GM12878 (cell line): ENCODE results near the gene SH3BGRL3. TPM values are rescaled to one million over a fixed set of nuclear protein-coding genes. Genes with fewer than 3 reads are reported as not detected.

Source experiments
- ATAC-seq: fragments of 200-7000 bp; cut with Tn5 transposase; 3 replicates; pipeline ENCODE4 v1.9.1; 2020; ENCODE audit warnings: mild to moderate bottlenecking, moderate library complexity
- BruUV-seq: library from RNA; stranded (reverse); fragments of 400-500 nt; replicated peaks from 2 replicates; lab custom pipeline; 2021; lab: Mats Ljungman, UMichigan
- CTCF ChIA-PET: fragments of 300-600 bp; sonication (Branson Sonifier 250); formaldehyde crosslinking; extraction: SDS; loops from one replicate; lab custom pipeline; 2021; ENCODE audit warnings: inconsistent platforms; lab: Yijun Ruan, JAX
- POLR2A ChIA-PET: fragments of 350-600 bp; formaldehyde crosslinking; extraction: SDS; loops from one replicate; lab custom pipeline; 2021; ENCODE audit warnings: inconsistent platforms; lab: Charles Lee
- RAD21 ChIA-PET: fragments of 300-600 bp; sonication (Branson Sonifier 250); formaldehyde crosslinking; loops from one replicate; lab custom pipeline; 2023; ENCODE audit warnings: antibody characterized with exemption; ENCODE audit not compliant: unreplicated experiment; lab: Charles Lee
- SMC1A ChIA-PET: fragments of 300-600 bp; sonication (Branson Sonifier 250); formaldehyde crosslinking; loops from one replicate; lab custom pipeline; 2023; ENCODE audit not compliant: unreplicated experiment, uncharacterized antibody; lab: Charles Lee
- DNase-seq: peaks from one replicate; pipeline ENCODE4 v3.0.0-alpha.2; 2011; ENCODE audit warnings: low read depth, low spot score
- FAIRE-seq: peaks from 3 replicates; lab custom pipeline; 2011; peaks lifted over from hg19 to GRCh38; lab: Jason Lieb, UNC
- H2AFZ ChIP-seq: 2 replicates; pipeline ENCODE4 v1.6.0; 2011; ENCODE audit warnings: low read depth, low read length, control low read depth; ENCODE audit not compliant: control insufficient read depth
- H3K27ac ChIP-seq: 2 replicates; pipeline ENCODE4 v1.5.1; 2011; ENCODE audit warnings: control low read depth; ENCODE audit not compliant: control insufficient read depth, insufficient read depth
- H3K27me3 ChIP-seq, 2 experiments: replicated peaks in 1 of 2; 2 replicates each; pipeline versions ENCODE4 v1.6.0 to v1.6.1; 2011; ENCODE audit warnings: low read length in 1 of 2; ENCODE audit not compliant: control insufficient read depth in 2 of 2, insufficient read depth in 2 of 2
- H3K36me3 ChIP-seq, 2 experiments: 2 replicates each; pipeline ENCODE4 v1.5.1; 2011; ENCODE audit warnings: low read length in 1 of 2; ENCODE audit not compliant: control insufficient read depth in 2 of 2, insufficient read depth in 2 of 2
- H3K4me1 ChIP-seq: 2 replicates; pipeline ENCODE4 v1.6.1; 2011; ENCODE audit warnings: mild to moderate bottlenecking, low read length, moderate library complexity, mixed read lengths; ENCODE audit not compliant: control insufficient read depth, insufficient read depth
- H3K4me2 ChIP-seq: 2 replicates; pipeline ENCODE4 v1.6.0; 2011; ENCODE audit warnings: control low read depth; ENCODE audit not compliant: control insufficient read depth, insufficient read depth
- H3K4me3 ChIP-seq: fragments of 200-600 bp; sonication (generic); 2 replicates; pipeline ENCODE4 v1.5.1; 2016
- H3K79me2 ChIP-seq: 2 replicates; pipeline ENCODE4 v1.6.0; 2011; ENCODE audit warnings: low read length; ENCODE audit not compliant: control insufficient read depth, insufficient read depth
- H3K9ac ChIP-seq: 2 replicates; pipeline ENCODE4 v1.8.0; 2011; ENCODE audit warnings: low read length, control low read depth, mixed read lengths; ENCODE audit not compliant: control insufficient read depth, insufficient read depth
- H3K9me3 ChIP-seq: replicated peaks from 3 replicates; pipeline ENCODE4 v1.5.1; 2011; ENCODE audit warnings: mild to moderate bottlenecking, low read length; ENCODE audit not compliant: control insufficient read depth, insufficient read depth
- H4K20me1 ChIP-seq: 2 replicates; pipeline ENCODE4 v1.6.0; 2011; ENCODE audit not compliant: control insufficient read depth, insufficient read depth
- POU2F2 ChIP-seq: IDR thresholded peaks from 3 replicates; pipeline ENCODE4 v1.6.1; 2011; ENCODE audit warnings: low read depth, mild to moderate bottlenecking, low read length, borderline replicate concordance
- YY1 ChIP-seq: IDR thresholded peaks from 2 replicates; pipeline ENCODE4 v1.6.1; 2011; ENCODE audit warnings: low read depth, mild to moderate bottlenecking, low read length
- WGBS: methylation state at CpG from one replicate; pipeline ENCODE4 v1.1.6; 2016; ENCODE audit warnings: low lambda C conversion rate; ENCODE audit not compliant: insufficient replicate concordance, insufficient coverage; ENCODE audit errors: missing lambda C conversion rate; 5-methylcytosine and 5-hydroxymethylcytosine counted together
- in situ Hi-C: fragments of 300-500 bp; cut with MboI; formaldehyde crosslinking; loops from 9 replicates; pipeline ENCODE4 v1.14.3; 2018; ENCODE audit warnings: mixed read lengths
- intact Hi-C: fragments of 100-400 bp; cut with micrococcal nuclease; formaldehyde crosslinking; loops from one replicate; pipeline ENCODE4 v1.14.2; 2022; ENCODE audit not compliant: unreplicated experiment
- polyA plus RNA-seq, 11 experiments: library from polyadenylated mRNA; depleted of rRNA in 4 of 11; unstranded in 6 of 11; stranded (reverse) in 5 of 11; fragments of >200 nt; fragmentation: Nextera tagmentation in 4 of 11; fragmentation: Illumina TruSeq in 1 of 11; extraction: Ambion mirVana in 4 of 11; extraction: Trizol in 1 of 11; gene quantifications; 1 replicate in 1 of 11; 2 replicates in 10 of 11; pipeline versions ENCODE4 v1.2.1 to v1.2.3, GENCODE V29; 2011 to 2016; ENCODE audit warnings: inconsistent platforms in 2 of 11, missing spikeins in 2 of 11, low read depth in 1 of 11
- total RNA-seq, 4 experiments: library from RNA; depleted of rRNA in 3 of 4; stranded (reverse); fragments of >200 nt in 3 of 4; fragmentation: Illumina TruSeq in 1 of 4; extraction: Trizol in 1 of 4; gene quantifications; 2 replicates each; pipeline versions ENCODE4 v1.2.1 to v1.2.3, GENCODE V29; 2013 to 2021

SH3BGRL3 gene
- total and polyA plus RNA-seq, 10 of the 15 experiments (the other 5 are each of a cell fraction or from before 2014, with no cell fraction given) = 39.7 to 390 (median 118) TPM

DNA sequence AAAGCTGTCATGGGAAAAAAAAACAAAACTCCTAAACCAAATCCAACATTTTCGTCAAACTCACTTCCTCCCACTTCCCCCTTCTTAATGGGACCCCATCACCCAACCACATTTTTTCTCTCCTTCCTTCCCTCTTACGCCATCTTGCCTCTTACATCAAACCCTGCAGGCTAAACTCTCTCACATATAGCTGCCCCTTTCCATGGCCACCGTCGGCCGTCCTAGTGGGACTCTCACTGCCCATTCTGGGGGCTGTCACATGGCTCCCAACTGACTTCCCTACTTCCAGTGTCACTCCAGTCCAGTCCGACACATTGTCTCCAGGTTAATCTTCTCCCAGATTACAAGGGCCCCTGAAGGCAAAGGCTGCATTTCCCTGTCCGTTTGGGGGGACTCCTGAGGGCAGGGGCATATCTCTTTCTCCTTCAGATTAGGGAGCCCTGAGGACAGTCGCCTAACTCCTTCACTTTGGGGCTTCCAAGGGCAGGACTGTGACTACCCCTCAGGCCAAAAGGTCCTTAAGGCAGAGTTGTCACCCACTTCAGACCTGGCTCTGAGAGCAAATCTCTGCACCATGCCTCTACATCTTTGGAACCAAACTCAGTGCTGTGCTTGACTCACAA, 25.9 kb downstream of the SH3BGRL3 start:
- no peaks in the 10 kb centered on the region; a peak in 1 of 4 replicates for H3K36me3 ChIP-seq
- H3K27ac ChIP-seq = peak overlapping the region; percentile 15; the same call in 1 of the 2 replicates
- H2AFZ ChIP-seq = peak overlapping the region; percentile 93; the same call in 1 of the 2 replicates
- H3K9ac ChIP-seq = peak overlapping the region; percentile 70
- CTCF ChIA-PET = interaction anchor here (4.8 kb wide), 1 partner anchor 20 kb away, joined by 34 read pairs; no protein-coding TSS in a partner anchor
- peaks cover 4% of the 10 kb centered on the region for H3K79me2 ChIP-seq
- no peak for FAIRE-seq
- 2% methylated on average over 8 of the region's 8 CpGs for WGBS
- peaks cover 14% of the 10 kb centered on the region for H3K4me1 ChIP-seq
- SMC1A ChIA-PET = interaction anchor here (1.5 to 3.0 kb wide), 3 partner anchors 11 to 18 kb away, joined by 5 to 40 read pairs (median 5); partner anchors contain the start of gene CD52
- H3K4me3 ChIP-seq = peak overlapping the region; percentile 92
- H4K20me1 ChIP-seq = no peaks in the 10 kb centered on the region
- in situ Hi-C loops = no loop called here
- H3K4me2 ChIP-seq = peak overlapping the region; percentile 93
- no peaks in the 10 kb centered on the region for H3K9me3 ChIP-seq
- DNase-seq = no peak
- TF ChIP-seq YY1 (0 out of 2 replicates have a peak, but pooled peaks have one; percentile 12), POU2F2 (no peak)
- TSS peak; percentile 90 for BruUV-seq
- ATAC-seq = no peak; the same call in 2 of the 3 replicates
- no peaks in the 10 kb centered on the region for H3K27me3 ChIP-seq
- RAD21 ChIA-PET = interaction anchor here (1.3 to 3.2 kb wide), 3 partner anchors 13 to 20 kb away, joined by 6 to 18 read pairs (median 6); partner anchors contain the start of gene CD52
- intact Hi-C loops = no loop called here
- POLR2A ChIA-PET = interaction anchor here (4.3 to 5.6 kb wide), 2 partner anchors 11 to 17 kb away, joined by 30 to 58 read pairs; partner anchors contain the start of gene CD52
